Measurements from ENCODE around the gene MRPL55.

MRPL55 gene

GRCh38 chr1:228099331-228099732 is 9.8 kb downstream of the MRPL55 start:
- DNase-seq: no peak

GRCh38 chr1:228098323-228098931 is 10.7 kb downstream of the MRPL55 start:
- DNase-seq: no peak

GRCh38 chr1:228097333-228098081 is 11.6 kb downstream of the MRPL55 start:
- no peak for DNase-seq

GRCh38 chr1:228096416-228097332 is 12.4 kb downstream of the MRPL55 start:
- DNase-seq: no peak

GRCh38 chr1:228095938-228096337 is 13.2 kb downstream of the MRPL55 start:
- DNase-seq: no peak

GRCh38 chr1:228095161-228095560 is 13.9 kb downstream of the MRPL55 start:
- no peak for DNase-seq

GRCh38 chr1:228094432-228095016 is 14.6 kb downstream of the MRPL55 start:
- no peak for DNase-seq

GRCh38 chr1:228093050-228093906 is 15.8 kb downstream of the MRPL55 start:
- no peak for DNase-seq

GRCh38 chr1:228092342-228093049 is 16.6 kb downstream of the MRPL55 start:
- no peak for DNase-seq

GRCh38 chr1:228091084-228091483 is 18.0 kb downstream of the MRPL55 start:
- no peak for DNase-seq

GRCh38 chr1:228090613-228091081 is 18.5 kb downstream of the MRPL55 start:
- DNase-seq: no peak

- no peak for DNase-seq
These were observed 19.3 kb downstream of the MRPL55 start for GRCh38 chr1:228089519-228090380.

GRCh38 chr1:228088586-228089498 is 20.3 kb downstream of the MRPL55 start:
- DNase-seq: peak; percentile 30 to 40

- DNase-seq: peak in 1 of 2 experiments; percentile 17
These were observed 21.3 kb downstream of the MRPL55 start for GRCh38 chr1:228087771-228088251.

GRCh38 chr1:228085287-228085951 is 23.7 kb downstream of the MRPL55 start:
- DNase-seq: peak; percentile 19 to 22

- no peak for DNase-seq
These were observed 24.3 kb downstream of the MRPL55 start for GRCh38 chr1:228084797-228085196.

- DNase-seq: peak; percentile 46 to 56
These were observed 24.8 kb downstream of the MRPL55 start for GRCh38 chr1:228084325-228084724.

GRCh38 chr1:228083871-228084278 is 25.2 kb downstream of the MRPL55 start:
- DNase-seq: peak; percentile 6 to 33

All from AML-193 (cell line).